Neural crest cell (in vitro differentiated cells): ENCODE results near the gene ALPK3. TPM values are rescaled to one million over a fixed set of nuclear protein-coding genes. Genes with fewer than 3 reads are reported as not detected.

Experiments used
- DNase-seq: peaks from one replicate; pipeline ENCODE4 v3.0.0; 2021; ENCODE audit warnings: low read depth, mixed read lengths, low spot score
- H3K27ac Mint-ChIP-seq: one replicate; pipeline ENCODE4 v1.8.0; 2021; ENCODE audit warnings: mild to moderate bottlenecking, mixed read lengths; ENCODE audit not compliant: unreplicated experiment
- H3K27me3 Mint-ChIP-seq: 2 replicates; pipeline ENCODE4 v1.8.0; 2021; ENCODE audit warnings: low read depth, mild to moderate bottlenecking, mixed read lengths
- H3K36me3 Mint-ChIP-seq: 2 replicates; pipeline ENCODE4 v1.8.0; 2021; ENCODE audit warnings: low read depth, mild to moderate bottlenecking, mixed read lengths
- H3K4me1 Mint-ChIP-seq: 2 replicates; pipeline ENCODE4 v1.8.0; 2021; ENCODE audit warnings: mixed read lengths
- H3K4me3 Mint-ChIP-seq: one replicate; pipeline ENCODE4 v1.8.0; 2021; ENCODE audit warnings: mild to moderate bottlenecking, mixed read lengths
- H3K9me3 Mint-ChIP-seq: 2 replicates; pipeline ENCODE4 v1.8.0; 2021; ENCODE audit warnings: mixed read lengths
- CTCF ChIP-seq: fragments of 200-600 bp; sonication (generic); conservative IDR thresholded peaks from 2 replicates; pipeline ENCODE4 v1.5.0; 2021; ENCODE audit warnings: antibody characterized with exemption, mild to moderate bottlenecking
- total RNA-seq: library from RNA; stranded (reverse); gene quantifications from 2 replicates; pipeline ENCODE4 v1.2.1, GENCODE V29; 2021

Gene ALPK3
- total RNA-seq, 1 donor from 2014 or later, result 4.4 TPM

GRCh38 chr15:84784262-84784661, 32.9 kb upstream of the ALPK3 start:
- no peaks in the 10 kb centered on the region for H3K9me3 Mint-ChIP-seq
- H3K27ac Mint-ChIP-seq, result no peak overlapping the region
- DNase-seq, result no peak
- H3K36me3 Mint-ChIP-seq, result peaks cover 8% of the 10 kb centered on the region
- no peaks in the 10 kb centered on the region for H3K27me3 Mint-ChIP-seq
- H3K4me1 Mint-ChIP-seq, result peaks cover 5% of the 10 kb centered on the region
- H3K4me3 Mint-ChIP-seq, result no peak overlapping the region
- TF ChIP-seq CTCF, result no peak

GRCh38 chr15:84785053-84785452, 32.1 kb upstream of the ALPK3 start:
- Mint-ChIP-seq H3K27ac (no peak overlapping the region), H3K4me3 (no peak overlapping the region), H3K36me3 (peaks cover 8% of the 10 kb centered on the region), H3K27me3 (no peaks in the 10 kb centered on the region), H3K9me3 (no peaks in the 10 kb centered on the region), H3K4me1 (peaks cover 5% of the 10 kb centered on the region)
- no peak for DNase-seq
- no peak for TF ChIP-seq CTCF

GRCh38 chr15:84788500-84788899, 28.7 kb upstream of the ALPK3 start:
- Mint-ChIP-seq H3K4me3 (no peak overlapping the region), H3K36me3 (peaks cover 13% of the 10 kb centered on the region), H3K27ac (no peak overlapping the region), H3K27me3 (no peaks in the 10 kb centered on the region), H3K4me1 (peaks cover 5% of the 10 kb centered on the region), H3K9me3 (no peaks in the 10 kb centered on the region)
- no peak for DNase-seq
- no peak for TF ChIP-seq CTCF

GRCh38 chr15:84789762-84790161, 27.4 kb upstream of the ALPK3 start:
- Mint-ChIP-seq H3K9me3 (no peaks in the 10 kb centered on the region), H3K4me1 (peaks cover 5% of the 10 kb centered on the region), H3K36me3 (peaks cover 13% of the 10 kb centered on the region), H3K4me3 (no peak overlapping the region), H3K27me3 (no peaks in the 10 kb centered on the region), H3K27ac (no peak overlapping the region)
- no peak for TF ChIP-seq CTCF
- no peak for DNase-seq

GRCh38 chr15:84790676-84791075, 26.5 kb upstream of the ALPK3 start:
- Mint-ChIP-seq H3K27me3 (no peaks in the 10 kb centered on the region), H3K4me1 (peaks cover 5% of the 10 kb centered on the region), H3K27ac (no peak overlapping the region), H3K36me3 (peaks cover 10% of the 10 kb centered on the region), H3K4me3 (no peak overlapping the region), H3K9me3 (no peaks in the 10 kb centered on the region)
- no peak for DNase-seq
- no peak for TF ChIP-seq CTCF

GRCh38 chr15:84791763-84792162, 25.4 kb upstream of the ALPK3 start:
- Mint-ChIP-seq H3K4me3 (no peak overlapping the region), H3K9me3 (no peaks in the 10 kb centered on the region), H3K4me1 (no peaks in the 10 kb centered on the region), H3K36me3 (peaks cover 14% of the 10 kb centered on the region), H3K27ac (no peak overlapping the region), H3K27me3 (no peaks in the 10 kb centered on the region)
- no peak for DNase-seq
- TF ChIP-seq CTCF, result no peak
